ENCODE results near the gene SAGE1. TPM values are rescaled to one million over a fixed set of nuclear protein-coding genes. Genes with fewer than 3 reads are reported as not detected.
A peak's percentile ranks its signal among the peaks of the same experiment; 100 is the strongest.
"Not testable (repeated sequence)": the region's sequence is repeated elsewhere in the genome, so short reads cannot be mapped to it uniquely, and the experiment has no call there.

The SAGE1 gene, protein sequence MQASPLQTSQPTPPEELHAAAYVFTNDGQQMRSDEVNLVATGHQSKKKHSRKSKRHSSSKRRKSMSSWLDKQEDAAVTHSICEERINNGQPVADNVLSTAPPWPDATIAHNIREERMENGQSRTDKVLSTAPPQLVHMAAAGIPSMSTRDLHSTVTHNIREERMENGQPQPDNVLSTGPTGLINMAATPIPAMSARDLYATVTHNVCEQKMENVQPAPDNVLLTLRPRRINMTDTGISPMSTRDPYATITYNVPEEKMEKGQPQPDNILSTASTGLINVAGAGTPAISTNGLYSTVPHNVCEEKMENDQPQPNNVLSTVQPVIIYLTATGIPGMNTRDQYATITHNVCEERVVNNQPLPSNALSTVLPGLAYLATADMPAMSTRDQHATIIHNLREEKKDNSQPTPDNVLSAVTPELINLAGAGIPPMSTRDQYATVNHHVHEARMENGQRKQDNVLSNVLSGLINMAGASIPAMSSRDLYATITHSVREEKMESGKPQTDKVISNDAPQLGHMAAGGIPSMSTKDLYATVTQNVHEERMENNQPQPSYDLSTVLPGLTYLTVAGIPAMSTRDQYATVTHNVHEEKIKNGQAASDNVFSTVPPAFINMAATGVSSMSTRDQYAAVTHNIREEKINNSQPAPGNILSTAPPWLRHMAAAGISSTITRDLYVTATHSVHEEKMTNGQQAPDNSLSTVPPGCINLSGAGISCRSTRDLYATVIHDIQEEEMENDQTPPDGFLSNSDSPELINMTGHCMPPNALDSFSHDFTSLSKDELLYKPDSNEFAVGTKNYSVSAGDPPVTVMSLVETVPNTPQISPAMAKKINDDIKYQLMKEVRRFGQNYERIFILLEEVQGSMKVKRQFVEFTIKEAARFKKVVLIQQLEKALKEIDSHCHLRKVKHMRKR
- not detected for total RNA-seq
- long read RNA-seq, result 0 reads

DNA sequence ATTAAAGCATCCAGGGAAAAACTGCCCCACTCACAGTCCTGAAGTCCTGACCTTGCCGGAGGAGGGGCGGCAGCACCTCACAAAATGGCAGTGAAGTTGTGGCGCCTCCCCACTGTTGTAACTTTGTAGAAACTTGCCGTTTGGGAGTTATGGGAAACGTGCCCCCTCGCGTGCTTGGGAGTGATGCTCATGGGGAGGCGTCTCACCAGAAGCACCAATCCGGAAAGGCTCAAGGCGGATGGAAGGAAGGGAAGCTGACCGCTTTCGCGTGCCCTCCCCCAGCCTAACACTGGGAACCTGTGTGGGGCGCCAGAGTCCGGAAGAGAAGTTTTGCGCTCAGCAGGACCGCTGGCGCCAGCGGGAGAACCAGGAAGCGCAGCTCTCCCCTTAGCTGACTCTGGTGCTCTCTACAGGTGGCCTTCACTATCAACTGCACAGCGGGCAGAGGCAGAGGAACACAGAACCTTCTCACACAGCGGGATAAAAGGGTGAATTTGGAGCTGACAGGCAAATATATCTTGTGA is at the start of gene SAGE1, which contains the start of gene CT45A10:
TSS of gene SAGE1 (plus strand) at position 423 of the 524 bp plus-strand sequence. CDS start 2,527 bp downstream, outside the sequence.
TSS of gene CT45A10 (minus strand) at position 151 of the 524 bp plus-strand sequence. CDS start 8,100 bp downstream, outside the sequence.
- DNase-seq, result no peak
- ATAC-seq, result no peak
- intact Hi-C loops (cut with DNase I, micrococcal nuclease), result no loop called here

DNA sequence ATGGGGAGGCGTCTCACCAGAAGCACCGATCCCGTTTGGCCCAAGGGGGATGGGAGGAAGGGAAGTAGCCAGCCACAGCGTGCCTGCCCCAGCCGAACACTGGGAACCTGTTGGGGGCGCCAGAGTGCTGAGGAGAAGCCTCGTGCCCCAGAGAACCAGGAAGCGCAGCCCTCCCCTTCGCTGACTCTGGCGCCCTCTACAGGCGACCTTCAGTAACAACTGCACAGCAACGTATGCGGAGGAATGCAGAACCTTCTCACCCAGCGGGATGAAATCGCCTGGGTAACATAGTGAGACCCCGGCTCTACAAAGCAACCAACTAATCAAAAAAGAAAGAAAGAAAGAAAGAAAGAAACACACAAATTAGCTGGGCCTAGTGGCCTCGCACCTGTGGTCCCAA is 39.1 kb upstream of the SAGE1 start, which contains the start of gene CT45A8:
TSS of gene CT45A8 (minus strand) at position 101 of the 400 bp plus-strand sequence. CDS start 3,755 bp downstream, outside the sequence.
- intact Hi-C loops (cut with DNase I, micrococcal nuclease); ATAC-seq; DNase-seq: not testable (repeated sequence)

DNA sequence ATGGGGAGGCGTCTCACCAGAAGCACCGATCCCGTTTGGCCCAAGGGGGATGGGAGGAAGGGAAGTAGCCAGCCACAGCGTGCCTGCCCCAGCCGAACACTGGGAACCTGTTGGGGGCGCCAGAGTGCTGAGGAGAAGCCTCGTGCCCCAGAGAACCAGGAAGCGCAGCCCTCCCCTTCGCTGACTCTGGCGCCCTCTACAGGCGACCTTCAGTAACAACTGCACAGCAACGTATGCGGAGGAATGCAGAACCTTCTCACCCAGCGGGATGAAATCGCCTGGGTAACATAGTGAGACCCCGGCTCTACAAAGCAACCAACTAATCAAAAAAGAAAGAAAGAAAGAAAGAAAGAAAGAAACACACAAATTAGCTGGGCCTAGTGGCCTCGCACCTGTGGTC is 21.8 kb upstream of the SAGE1 start, which contains the start of gene CT45A9:
TSS of gene CT45A9 (minus strand) at position 101 of the 400 bp plus-strand sequence. CDS start 3,751 bp downstream, outside the sequence.
- intact Hi-C loops (cut with DNase I, micrococcal nuclease); DNase-seq; ATAC-seq: not testable (repeated sequence)

DNA sequence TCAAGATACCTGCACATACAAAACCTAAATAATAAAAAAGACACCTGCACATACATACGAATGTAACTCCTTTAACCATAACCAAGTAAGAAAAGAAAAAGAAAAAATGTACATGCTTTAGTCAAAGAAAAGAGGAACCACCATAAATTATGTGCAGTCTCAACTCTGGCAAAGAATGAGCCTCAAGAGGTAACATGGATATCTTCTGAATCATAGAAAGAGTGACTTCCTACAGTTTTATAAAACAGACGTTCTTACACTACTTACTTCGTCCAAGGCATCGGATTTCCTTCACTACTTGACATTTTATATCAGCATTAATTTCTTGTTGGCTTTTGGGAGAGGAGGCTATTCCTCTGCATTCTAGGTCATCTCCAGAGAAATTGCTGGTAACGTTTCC is 10.8 kb upstream of the SAGE1 start:
- ATAC-seq; intact Hi-C loops (cut with DNase I, micrococcal nuclease); DNase-seq: not testable (repeated sequence)

DNA sequence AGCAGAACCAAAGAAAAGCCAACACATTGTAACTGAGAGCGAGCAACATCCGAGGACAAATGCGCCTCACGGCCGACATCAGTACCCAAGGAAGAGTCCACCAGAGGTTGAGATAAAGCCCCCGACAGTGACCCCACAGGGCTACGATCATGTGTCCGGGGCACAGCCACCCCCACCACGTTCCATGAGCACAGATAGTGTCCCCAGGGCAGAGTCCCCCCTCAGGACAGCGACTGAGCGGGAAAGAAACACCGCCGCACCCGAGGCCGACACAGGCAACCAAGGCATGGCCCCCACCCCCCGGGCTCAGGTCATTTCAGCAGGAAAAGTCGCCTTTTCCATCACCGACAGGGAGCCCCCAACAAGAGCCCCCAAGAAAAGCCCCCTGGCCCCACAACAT is 5.3 kb upstream of the SAGE1 start:
- intact Hi-C loops (cut with DNase I, micrococcal nuclease); ATAC-seq; DNase-seq: not testable (repeated sequence)

DNA sequence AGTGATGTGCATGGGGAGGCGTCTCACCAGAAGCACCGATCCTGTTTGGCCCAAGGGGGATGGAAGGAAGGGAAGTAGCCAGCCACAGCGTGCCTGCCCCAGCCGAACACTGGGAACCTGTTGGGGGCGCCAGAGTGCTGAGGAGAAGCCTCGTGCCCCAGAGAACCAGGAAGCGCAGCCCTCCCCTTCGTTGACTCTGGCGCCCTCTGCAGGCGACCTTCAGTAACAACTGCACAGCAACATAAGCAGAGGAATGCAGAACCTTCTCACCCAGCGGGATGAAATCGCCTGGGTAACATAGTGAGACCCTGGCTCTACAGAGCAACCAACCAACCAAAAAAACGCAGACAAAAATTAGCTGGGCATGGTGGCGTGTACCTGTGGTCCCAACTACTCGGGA is 4.5 kb upstream of the SAGE1 start:
- DNase-seq; intact Hi-C loops (cut with DNase I, micrococcal nuclease); ATAC-seq: not testable (repeated sequence)

DNA sequence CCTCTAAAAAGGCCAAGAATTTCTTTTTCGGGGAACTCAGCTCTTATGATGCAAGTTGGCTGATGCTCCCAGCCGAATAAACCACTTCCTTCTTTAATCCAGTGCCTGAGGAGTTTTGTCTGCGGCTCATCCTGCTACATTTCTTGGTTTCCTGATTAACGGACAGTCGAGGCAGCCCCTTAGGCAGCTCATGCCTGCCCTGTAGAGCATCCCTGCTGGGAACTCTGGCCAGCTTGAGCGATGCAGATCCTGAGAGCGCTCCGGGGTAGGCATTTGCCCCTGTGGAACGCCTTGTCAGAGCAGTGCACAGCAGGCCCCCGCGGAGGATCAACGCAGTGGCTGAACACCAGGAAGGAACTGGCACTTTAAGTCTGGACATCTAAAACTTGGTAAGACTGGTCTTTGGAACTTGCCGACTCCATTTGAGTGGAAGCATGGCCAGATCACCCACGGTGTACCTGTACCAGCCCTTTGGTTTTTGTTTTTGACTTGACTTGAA is 3.4 kb upstream of the SAGE1 start:
- ATAC-seq (no peak), DNase-seq (no peak)
- intact Hi-C loops (cut with DNase I, micrococcal nuclease), result no loop called here

DNA sequence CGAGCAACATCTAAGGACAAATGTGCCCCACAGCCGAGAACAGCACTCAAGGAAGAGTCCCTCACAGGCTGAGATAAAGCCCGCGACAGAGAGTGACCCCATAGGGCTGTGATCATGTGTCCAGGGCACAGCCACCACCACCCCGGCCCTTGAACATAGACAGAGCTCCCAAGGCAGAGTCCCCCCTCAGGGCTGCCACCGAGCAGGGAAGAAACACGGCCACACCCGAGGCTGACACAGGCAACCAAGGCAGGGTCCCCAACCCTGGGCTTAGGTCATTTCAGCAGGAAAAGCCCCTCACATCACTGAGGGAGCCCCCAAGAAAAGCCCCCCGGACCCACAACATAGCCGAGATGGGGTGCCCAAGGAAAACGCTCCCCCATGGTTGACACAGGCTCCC is 735 bp upstream of the SAGE1 start:
- intact Hi-C loops (cut with DNase I, micrococcal nuclease), result no loop called here
- ATAC-seq, result no peak

DNA sequence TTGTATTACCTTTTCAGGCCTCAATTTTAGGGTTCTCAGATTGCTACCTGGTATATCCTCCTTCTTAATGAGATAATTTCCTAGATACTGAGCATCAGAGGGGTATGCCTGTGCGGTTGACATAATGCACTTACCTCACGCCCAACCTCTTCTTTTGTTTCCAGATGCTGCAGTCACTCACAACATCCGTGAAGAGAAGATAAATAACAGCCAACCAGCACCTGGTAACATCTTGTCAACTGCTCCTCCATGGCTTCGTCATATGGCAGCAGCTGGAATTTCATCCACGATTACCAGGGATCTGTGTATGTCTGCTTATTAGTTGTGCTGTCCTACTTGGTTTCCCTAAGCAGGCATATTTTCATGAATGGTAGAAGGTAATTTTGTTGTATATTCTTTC is 16.7 kb downstream of the SAGE1 start:
- DNase-seq (no peak), ATAC-seq (no peak)
- intact Hi-C loops (cut with DNase I, micrococcal nuclease), result no loop called here

More for the DNA sequence above, 735 bp upstream of the SAGE1 start:
- DNase-seq, result no peak

DNA sequence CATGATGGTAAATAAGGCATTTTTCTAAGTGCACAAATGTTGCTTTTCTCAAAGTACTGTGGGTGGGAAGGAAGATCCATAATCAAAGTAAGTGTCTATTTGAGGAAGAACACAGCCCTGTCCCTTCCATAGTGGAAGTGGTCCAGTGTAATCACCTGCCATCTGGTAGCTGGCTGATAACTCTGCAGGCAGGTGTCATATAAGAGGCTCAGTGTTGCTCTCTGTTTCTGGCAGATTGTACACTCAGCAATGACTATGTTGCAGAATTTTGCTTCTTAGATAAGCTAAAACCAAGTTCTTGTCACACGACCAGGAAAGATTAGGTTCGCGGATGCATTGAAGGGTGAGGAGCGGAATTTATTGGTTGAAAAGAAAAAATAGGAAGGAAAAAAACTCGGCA is 20.9 kb downstream of the SAGE1 start:
- intact Hi-C loops (cut with DNase I, micrococcal nuclease), result no loop called here
- DNase-seq (no peak), ATAC-seq (no peak)

DNA sequence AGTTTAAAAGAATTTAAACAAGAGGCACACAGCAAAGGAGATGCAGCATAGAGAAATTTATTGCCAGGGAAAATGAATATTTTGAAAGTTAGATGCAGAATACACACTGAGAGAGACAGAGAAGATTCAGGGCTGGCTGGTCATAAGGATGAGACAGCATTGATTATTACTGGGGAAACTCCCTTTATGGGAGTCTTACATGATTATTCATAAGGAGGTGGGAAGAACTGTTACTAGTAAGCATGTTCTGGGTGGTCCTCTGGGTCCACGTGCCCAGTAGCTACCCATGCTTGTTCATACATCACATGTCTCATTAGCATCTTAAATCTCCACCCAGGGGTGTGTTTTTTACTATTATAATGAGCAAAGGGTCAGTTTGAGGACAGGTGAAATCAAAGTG is 27.0 kb downstream of the SAGE1 start:
- ATAC-seq; DNase-seq; intact Hi-C loops (cut with DNase I, micrococcal nuclease): not testable (repeated sequence)

- intact Hi-C loops (cut with DNase I, micrococcal nuclease), result no loop called here
- ATAC-seq, result no peak
- DNase-seq, result no peak
Observed at GRCh38 chrX:135923353-135923752, 29.8 kb downstream of the SAGE1 start.

DNA sequence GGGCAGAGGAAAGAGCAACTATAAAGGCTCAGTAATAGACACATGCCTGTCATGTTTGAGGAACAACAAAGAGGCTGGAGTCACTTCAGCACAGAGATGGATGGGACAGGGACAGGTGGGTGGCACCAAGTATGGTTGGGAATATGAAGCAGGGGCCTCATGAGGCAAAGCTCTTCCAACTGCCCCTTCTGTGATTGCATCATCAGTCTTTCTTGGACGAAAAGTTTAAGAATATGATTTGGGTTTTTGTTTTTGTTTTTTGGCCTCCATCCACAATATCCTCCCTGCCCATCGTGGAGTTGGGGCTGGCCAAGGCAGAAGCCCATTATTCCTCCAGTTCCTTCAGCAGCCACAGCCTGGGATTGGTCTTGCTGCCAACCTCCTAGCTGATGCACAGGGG is 34.4 kb downstream of the SAGE1 start:
- no peak for ATAC-seq
- intact Hi-C loops (cut with DNase I, micrococcal nuclease), result no loop called here
- DNase-seq, result no peak

DNA sequence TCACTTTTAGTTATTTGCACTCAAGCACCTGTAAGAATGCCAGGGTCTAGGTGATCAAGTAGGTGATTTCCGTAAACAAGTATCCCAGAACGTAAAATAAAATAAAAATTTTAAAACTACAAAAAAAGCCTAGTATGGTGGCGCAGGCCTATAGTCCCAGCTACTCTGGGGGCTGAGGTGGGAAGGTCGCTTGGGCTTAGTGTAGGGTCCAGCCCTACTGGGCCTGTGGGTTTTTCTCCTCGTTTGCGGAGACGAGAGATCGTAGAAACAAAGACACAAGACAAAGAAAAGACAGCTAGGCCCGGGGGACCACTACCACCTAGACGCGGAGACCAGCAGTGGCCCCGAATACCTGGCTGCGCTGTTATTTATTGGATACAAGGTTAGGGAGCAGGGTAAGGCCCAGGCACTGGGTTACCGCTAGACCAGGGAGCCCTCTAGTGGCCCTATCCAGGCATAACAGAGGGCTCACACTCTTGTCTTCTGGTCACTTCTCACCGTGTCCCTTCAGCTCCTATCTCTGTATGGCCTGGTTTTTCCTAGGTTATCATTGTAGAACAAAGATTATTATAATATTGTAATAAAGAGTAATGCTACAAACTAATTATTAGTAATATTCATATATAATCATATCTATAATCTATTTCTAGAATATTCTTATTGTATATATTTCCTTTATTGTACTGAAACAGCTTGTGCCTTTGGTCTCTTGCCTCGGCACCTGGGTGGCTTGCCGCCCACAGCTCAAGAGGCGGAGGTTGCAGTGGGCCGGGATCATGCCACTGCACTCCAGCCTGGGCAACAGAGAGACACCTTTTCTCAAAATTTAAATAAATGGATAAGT is 38.4 kb downstream of the SAGE1 start:
- intact Hi-C loops (cut with DNase I, micrococcal nuclease), result no loop called here
- DNase-seq (peak in 1 of 2 donors; percentile 62), ATAC-seq (peak; percentile 69)

DNA sequence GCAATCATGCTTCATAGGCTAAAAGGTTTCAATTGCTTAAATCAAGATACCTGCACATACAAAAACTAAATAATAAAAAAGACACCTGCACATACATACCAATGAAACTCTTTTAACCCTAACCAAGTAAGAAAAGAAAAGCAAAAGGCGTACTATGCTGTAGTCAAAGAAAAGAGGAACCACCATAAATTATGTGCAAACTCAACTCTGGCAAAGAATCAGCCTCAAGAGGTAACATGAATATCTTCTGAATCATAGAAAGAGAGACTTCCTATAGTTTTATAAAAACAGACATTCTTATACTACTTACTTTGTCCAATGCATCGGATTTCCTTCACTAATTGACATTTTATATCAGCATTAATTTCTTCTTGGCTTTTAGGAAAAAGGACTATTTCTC is 51.0 kb downstream of the SAGE1 start:
- ATAC-seq (no peak), DNase-seq (no peak)
- intact Hi-C loops (cut with DNase I, micrococcal nuclease), result no loop called here

GRCh38 chrX:135951291-135951690 is 57.8 kb downstream of the SAGE1 start:
- no peak for DNase-seq
- intact Hi-C loops (cut with DNase I, micrococcal nuclease), result no loop called here
- ATAC-seq, result no peak
